Transverse colon (tissue), 4 donors: Measurements from ENCODE around the gene HORMAD1.
"Not testable (repeated sequence)": the region's sequence is repeated elsewhere in the genome, so short reads cannot be mapped to it uniquely, and the experiment has no call there.

Experiments used
- CTCF ChIP-seq, 5 experiments: fragments of 200-600 bp in 3 of 5; fragments of 450-650 bp in 2 of 5; sonication (generic) in 3 of 5; IDR thresholded peaks; 1 replicate in 2 of 5; 2 replicates in 3 of 5; pipeline ENCODE4 v1.5.1; 2016 to 2017; ENCODE audit warnings: antibody characterized with exemption in 5 of 5, inconsistent platforms in 3 of 5, mild to moderate bottlenecking in 2 of 5, moderate library complexity in 1 of 5
- POLR2A ChIP-seq: fragments of 450-650 bp; IDR thresholded peaks from one replicate; pipeline ENCODE4 v1.6.1; 2016; ENCODE audit warnings: antibody characterized with exemption, mild to moderate bottlenecking, moderate library complexity
- POLR2AphosphoS5 ChIP-seq, 3 donors: sonication (generic); formaldehyde crosslinking; IDR thresholded peaks; one replicate each; pipeline ENCODE4 v1.6.1; 2016; ENCODE audit warnings: antibody characterized with exemption in 3 of 3

- TF ChIP-seq POLR2AphosphoS5 (IDR thresholded peaks at IDR 0.05); CTCF (IDR thresholded peaks at IDR 0.05); POLR2A: not testable (repeated sequence)
Observed at GRCh38 chr1:150654635-150655034, 66.1 kb downstream of the HORMAD1 start.
